HL-60 (cell line): ENCODE data around the gene CATSPERB.

Experiments used
- DNase-seq, 2 experiments: peaks; one replicate each; pipeline ENCODE4 v3.0.0-alpha.2; 2010 to 2020; ENCODE audit warnings: low read depth in 1 of 2, low spot score in 1 of 2
- H3K27ac ChIP-seq: fragments of 250-450 bp; sonication (Bioruptor Pico); replicated peaks from 2 replicates; pipeline ENCODE4 v1.5.1; 2020; ENCODE audit warnings: mild to moderate bottlenecking, moderate library complexity
- H3K27me3 ChIP-seq: fragments of 250-450 bp; sonication (Bioruptor Pico); 2 replicates; pipeline ENCODE4 v1.5.1; 2021; ENCODE audit warnings: mild to moderate bottlenecking, moderate library complexity; ENCODE audit not compliant: insufficient read depth, poor library complexity, severe bottlenecking
- H3K4me3 ChIP-seq: replicated peaks from 2 replicates; pipeline ENCODE4 v1.5.1; 2011; ENCODE audit warnings: mild to moderate bottlenecking, control low read depth, low read length; ENCODE audit not compliant: insufficient read depth
- CTCF ChIP-seq: IDR thresholded peaks from one replicate; pipeline ENCODE4 v1.5.1; 2011; ENCODE audit warnings: low read length, control low read depth, inconsistent platforms; ENCODE audit not compliant: insufficient read depth
- GABPA ChIP-seq: IDR thresholded peaks from 2 replicates; pipeline ENCODE4 v1.6.1; 2012; ENCODE audit warnings: low read depth
- POLR2AphosphoS5 ChIP-seq: IDR thresholded peaks from 2 replicates; pipeline ENCODE4 v1.6.1; 2012; ENCODE audit warnings: low read depth
- REST ChIP-seq: IDR thresholded peaks from 2 replicates; pipeline ENCODE4 v1.6.1; 2012; ENCODE audit warnings: low read depth; ENCODE audit not compliant: insufficient replicate concordance
- SPI1 ChIP-seq: IDR thresholded peaks from 2 replicates; pipeline ENCODE4 v1.6.1; 2012; ENCODE audit warnings: low read depth, mild to moderate bottlenecking, borderline replicate concordance

The CATSPERB gene

GRCh38 chr14:91714805-91715204 is 17.1 kb downstream of the CATSPERB start:
- no peak for DNase-seq
- no peaks in the 10 kb centered on the region for H3K27me3 ChIP-seq
- H3K27ac ChIP-seq, result no peak overlapping the region
- H3K4me3 ChIP-seq, result no peak overlapping the region
- no peak for TF ChIP-seq CTCF
- no peak for TF ChIP-seq REST
- no peak for TF ChIP-seq SPI1
- TF ChIP-seq GABPA, result no peak
- TF ChIP-seq POLR2AphosphoS5, result no peak

GRCh38 chr14:91708795-91709194 is 23.1 kb downstream of the CATSPERB start:
- Histone ChIP-seq H3K27ac (no peak overlapping the region), H3K4me3 (no peak overlapping the region), H3K27me3 (no peaks in the 10 kb centered on the region)
- TF ChIP-seq REST, result no peak
- no peak for TF ChIP-seq CTCF
- TF ChIP-seq POLR2AphosphoS5, result no peak
- no peak for TF ChIP-seq SPI1
- no peak for TF ChIP-seq GABPA
- DNase-seq, result no peak

GRCh38 chr14:91706996-91707395 is 24.9 kb downstream of the CATSPERB start:
- TF ChIP-seq SPI1, result no peak
- TF ChIP-seq REST, result no peak
- no peak for TF ChIP-seq GABPA
- no peak for TF ChIP-seq CTCF
- no peak for TF ChIP-seq POLR2AphosphoS5
- DNase-seq, result no peak
- H3K27me3 ChIP-seq, result no peaks in the 10 kb centered on the region

More at GRCh38 chr14:91706996-91707395, 24.9 kb downstream of the CATSPERB start:
- Histone ChIP-seq H3K4me3 (no peak overlapping the region), H3K27ac (no peak overlapping the region)
